GM12878 (cell line): ENCODE data around the gene DNAH3. TPM values are rescaled to one million over a fixed set of nuclear protein-coding genes. Genes with fewer than 3 reads are reported as not detected.
A peak's percentile ranks its signal among the peaks of the same experiment; 100 is the strongest.

Source experiments
- ATAC-seq: fragments of 200-7000 bp; cut with Tn5 transposase; 3 replicates; pipeline ENCODE4 v1.9.1; 2020; ENCODE audit warnings: mild to moderate bottlenecking, moderate library complexity
- BruUV-seq: library from RNA; stranded (reverse); fragments of 400-500 nt; replicated peaks from 2 replicates; lab custom pipeline; 2021; lab: Mats Ljungman, UMichigan
- CTCF ChIA-PET: fragments of 300-600 bp; sonication (Branson Sonifier 250); formaldehyde crosslinking; extraction: SDS; loops from one replicate; lab custom pipeline; 2021; ENCODE audit warnings: inconsistent platforms; lab: Yijun Ruan, JAX
- POLR2A ChIA-PET: fragments of 350-600 bp; formaldehyde crosslinking; extraction: SDS; loops from one replicate; lab custom pipeline; 2021; ENCODE audit warnings: inconsistent platforms; lab: Charles Lee
- RAD21 ChIA-PET: fragments of 300-600 bp; sonication (Branson Sonifier 250); formaldehyde crosslinking; loops from one replicate; lab custom pipeline; 2023; ENCODE audit warnings: antibody characterized with exemption; ENCODE audit not compliant: unreplicated experiment; lab: Charles Lee
- SMC1A ChIA-PET: fragments of 300-600 bp; sonication (Branson Sonifier 250); formaldehyde crosslinking; loops from one replicate; lab custom pipeline; 2023; ENCODE audit not compliant: unreplicated experiment, uncharacterized antibody; lab: Charles Lee
- DNase-seq: peaks from one replicate; pipeline ENCODE4 v3.0.0-alpha.2; 2011; ENCODE audit warnings: low read depth, low spot score
- FAIRE-seq: peaks from 3 replicates; lab custom pipeline; 2011; peaks lifted over from hg19 to GRCh38; lab: Jason Lieb, UNC
- H2AFZ ChIP-seq: 2 replicates; pipeline ENCODE4 v1.6.0; 2011; ENCODE audit warnings: low read depth, low read length, control low read depth; ENCODE audit not compliant: control insufficient read depth
- H3K27ac ChIP-seq: 2 replicates; pipeline ENCODE4 v1.5.1; 2011; ENCODE audit warnings: control low read depth; ENCODE audit not compliant: control insufficient read depth, insufficient read depth
- H3K27me3 ChIP-seq, 2 experiments: replicated peaks in 1 of 2; 2 replicates each; pipeline versions ENCODE4 v1.6.0 to v1.6.1; 2011; ENCODE audit warnings: low read length in 1 of 2; ENCODE audit not compliant: control insufficient read depth in 2 of 2, insufficient read depth in 2 of 2
- H3K36me3 ChIP-seq, 2 experiments: 2 replicates each; pipeline ENCODE4 v1.5.1; 2011; ENCODE audit warnings: low read length in 1 of 2; ENCODE audit not compliant: control insufficient read depth in 2 of 2, insufficient read depth in 2 of 2
- H3K4me1 ChIP-seq: 2 replicates; pipeline ENCODE4 v1.6.1; 2011; ENCODE audit warnings: mild to moderate bottlenecking, low read length, moderate library complexity, mixed read lengths; ENCODE audit not compliant: control insufficient read depth, insufficient read depth
- H3K4me2 ChIP-seq: 2 replicates; pipeline ENCODE4 v1.6.0; 2011; ENCODE audit warnings: control low read depth; ENCODE audit not compliant: control insufficient read depth, insufficient read depth
- H3K4me3 ChIP-seq: fragments of 200-600 bp; sonication (generic); 2 replicates; pipeline ENCODE4 v1.5.1; 2016
- H3K79me2 ChIP-seq: 2 replicates; pipeline ENCODE4 v1.6.0; 2011; ENCODE audit warnings: low read length; ENCODE audit not compliant: control insufficient read depth, insufficient read depth
- H3K9ac ChIP-seq: 2 replicates; pipeline ENCODE4 v1.8.0; 2011; ENCODE audit warnings: low read length, control low read depth, mixed read lengths; ENCODE audit not compliant: control insufficient read depth, insufficient read depth
- H3K9me3 ChIP-seq: replicated peaks from 3 replicates; pipeline ENCODE4 v1.5.1; 2011; ENCODE audit warnings: mild to moderate bottlenecking, low read length; ENCODE audit not compliant: control insufficient read depth, insufficient read depth
- H4K20me1 ChIP-seq: 2 replicates; pipeline ENCODE4 v1.6.0; 2011; ENCODE audit not compliant: control insufficient read depth, insufficient read depth
- BMI1 ChIP-seq: fragments of 450-650 bp; IDR thresholded peaks from 2 replicates; pipeline ENCODE4 v1.6.1; 2016; ENCODE audit warnings: mild to moderate bottlenecking, moderate library complexity, borderline replicate concordance
- DPF2 ChIP-seq: fragments of 450-650 bp; IDR thresholded peaks from 2 replicates; pipeline ENCODE4 v1.6.1; 2017; ENCODE audit warnings: mild to moderate bottlenecking
- GATAD2B ChIP-seq: fragments of 450-650 bp; conservative IDR thresholded peaks from 2 replicates; pipeline ENCODE4 v1.6.1; 2017; ENCODE audit warnings: low read depth, mild to moderate bottlenecking, moderate library complexity
- NKRF ChIP-seq: fragments of 450-650 bp; conservative IDR thresholded peaks from 2 replicates; pipeline ENCODE4 v1.6.1; 2017; ENCODE audit warnings: mild to moderate bottlenecking, moderate library complexity
- NR2F1 ChIP-seq: fragments of 450-650 bp; conservative IDR thresholded peaks from 2 replicates; pipeline ENCODE4 v1.6.1; 2017; ENCODE audit warnings: mild to moderate bottlenecking
- PML ChIP-seq: IDR thresholded peaks from 2 replicates; pipeline ENCODE4 v1.6.1; 2012; ENCODE audit warnings: low read length, inconsistent platforms
- POLR2A ChIP-seq: IDR thresholded peaks from 2 replicates; pipeline ENCODE4 v1.6.1; 2011; ENCODE audit warnings: low read depth, mild to moderate bottlenecking, low read length
- POLR2AphosphoS5 ChIP-seq: IDR thresholded peaks from 2 replicates; pipeline ENCODE4 v1.6.1; 2011; ENCODE audit warnings: mild to moderate bottlenecking, low read length, inconsistent platforms
- POU2F2 ChIP-seq: IDR thresholded peaks from 3 replicates; pipeline ENCODE4 v1.6.1; 2011; ENCODE audit warnings: low read depth, mild to moderate bottlenecking, low read length, borderline replicate concordance
- PRDM15 ChIP-seq: fragments of 450-650 bp; formaldehyde crosslinking; IDR thresholded peaks from 2 replicates; pipeline ENCODE4 v1.4.0; 2020; ENCODE audit warnings: mild to moderate bottlenecking, moderate library complexity
- RELB ChIP-seq: fragments of 450-650 bp; IDR thresholded peaks from 2 replicates; pipeline ENCODE4 v1.6.1; 2017; ENCODE audit warnings: low read depth, mild to moderate bottlenecking, moderate library complexity
- SIN3A ChIP-seq: IDR thresholded peaks from 2 replicates; pipeline ENCODE4 v1.6.1; 2012; ENCODE audit warnings: low read depth, low read length, improper control_type of control experiment
- SMAD1 ChIP-seq: fragments of 450-650 bp; IDR thresholded peaks from 2 replicates; pipeline ENCODE4 v1.6.1; 2018; ENCODE audit warnings: mild to moderate bottlenecking, low read depth; ENCODE audit not compliant: partially characterized antibody
- TARDBP ChIP-seq: IDR thresholded peaks from 2 replicates; pipeline ENCODE4 v1.6.1; 2016; ENCODE audit warnings: borderline replicate concordance
- TCF12 ChIP-seq: IDR thresholded peaks from 2 replicates; pipeline ENCODE4 v1.6.1; 2011; ENCODE audit warnings: low read depth, mild to moderate bottlenecking, low read length
- WGBS: methylation state at CpG from one replicate; pipeline ENCODE4 v1.1.6; 2016; ENCODE audit warnings: low lambda C conversion rate; ENCODE audit not compliant: insufficient replicate concordance, insufficient coverage; ENCODE audit errors: missing lambda C conversion rate; 5-methylcytosine and 5-hydroxymethylcytosine counted together
- in situ Hi-C: fragments of 300-500 bp; cut with MboI; formaldehyde crosslinking; loops from 9 replicates; pipeline ENCODE4 v1.14.3; 2018; ENCODE audit warnings: mixed read lengths
- intact Hi-C: fragments of 100-400 bp; cut with micrococcal nuclease; formaldehyde crosslinking; loops from one replicate; pipeline ENCODE4 v1.14.2; 2022; ENCODE audit not compliant: unreplicated experiment
- polyA plus RNA-seq, 11 experiments: library from polyadenylated mRNA; depleted of rRNA in 4 of 11; unstranded in 6 of 11; stranded (reverse) in 5 of 11; fragments of >200 nt; fragmentation: Nextera tagmentation in 4 of 11; fragmentation: Illumina TruSeq in 1 of 11; extraction: Ambion mirVana in 4 of 11; extraction: Trizol in 1 of 11; gene quantifications; 1 replicate in 1 of 11; 2 replicates in 10 of 11; pipeline versions ENCODE4 v1.2.1 to v1.2.3, GENCODE V29; 2011 to 2016; ENCODE audit warnings: inconsistent platforms in 2 of 11, missing spikeins in 2 of 11, low read depth in 1 of 11
- total RNA-seq, 4 experiments: library from RNA; depleted of rRNA in 3 of 4; stranded (reverse); fragments of >200 nt in 3 of 4; fragmentation: Illumina TruSeq in 1 of 4; extraction: Trizol in 1 of 4; gene quantifications; 2 replicates each; pipeline versions ENCODE4 v1.2.1 to v1.2.3, GENCODE V29; 2013 to 2021

Gene DNAH3
- total and polyA plus RNA-seq, 10 of the 15 experiments (the other 5 are each of a cell fraction or from before 2014, with no cell fraction given) = under 0.01 to 0.04 (median 0.04) TPM; not detected in 5

- peak overlapping the region; percentile 79 for H3K4me2 ChIP-seq
- H3K4me3 ChIP-seq = peak overlapping the region; percentile 82
- no peaks in the 10 kb centered on the region for H3K27me3 ChIP-seq
- intact Hi-C loops = loop anchor here (2.0 kb wide), 2 partner anchors 26 to 94 kb away; partner anchors contain the start of genes ERI2 and REXO5
- H3K79me2 ChIP-seq = peaks cover 25% of the 10 kb centered on the region
- peaks cover 22% of the 10 kb centered on the region for H3K4me1 ChIP-seq
- no peaks in the 10 kb centered on the region for H3K9me3 ChIP-seq
- H3K9ac ChIP-seq = peak overlapping the region; percentile 89
- peak overlapping the region; percentile 96 for H3K27ac ChIP-seq
- in situ Hi-C loops = no loop called here
- TF ChIP-seq PML = peak; percentile 57; the same call in 1 of the 2 replicates
- TF ChIP-seq RELB = no peak
- TF ChIP-seq BMI1 = no peak
- TF ChIP-seq DPF2 = 0 out of 2 replicates have a peak, but pooled peaks have one; percentile 42
- TF ChIP-seq TCF12 = 0 out of 2 replicates have a peak, but pooled peaks have one; percentile 7
- TF ChIP-seq POU2F2 = 0 out of 3 replicates have a peak, but pooled peaks have one; percentile 7
- TF ChIP-seq SMAD1 = peak; percentile 34
- TF ChIP-seq GATAD2B = 0 out of 2 replicates have a peak, but pooled peaks have one; percentile 47
- TF ChIP-seq POLR2A = peak; percentile 72
- no peak for TF ChIP-seq TARDBP
- TF ChIP-seq POLR2AphosphoS5 = peak; percentile 12; the same call in 1 of the 2 replicates
- TF ChIP-seq SIN3A = peak; percentile 7; the same call in 1 of the 2 replicates
- no peak for TF ChIP-seq PRDM15
- 0 out of 2 replicates have a peak, but pooled peaks have one; percentile 6 for TF ChIP-seq NKRF
- TF ChIP-seq NR2F1 = 0 out of 2 replicates have a peak, but pooled peaks have one; percentile 4
- TF ChIP-seq, all 136 proteins: peak for 11
- POLR2A ChIA-PET = interaction anchor here (0.8 to 4.3 kb wide), 5 partner anchors 22 to 35 kb away, joined by 3 to 27 read pairs (median 9); no protein-coding TSS in a partner anchor
- Histone ChIP-seq H2AFZ (peak overlapping the region; percentile 45), H3K36me3 (no peaks in the 10 kb centered on the region; a peak in 1 of 4 replicates), H4K20me1 (no peaks in the 10 kb centered on the region)
- ATAC-seq (peak; percentile 12; the same call in 1 of the 3 replicates), FAIRE-seq (no peak), DNase-seq (no peak)
- RAD21 ChIA-PET = interaction anchor here (3.8 kb wide), 2 partner anchors 26 to 35 kb away, joined by 27 to 31 read pairs; no protein-coding TSS in a partner anchor
- BruUV-seq = no TSS peak
- 2% methylated on average over 20 of the region's 20 CpGs for WGBS
- CTCF ChIA-PET = interaction anchor here (1.0 to 5.6 kb wide), 3 partner anchors 26 to 97 kb away, joined by 4 to 36 read pairs (median 6); no protein-coding TSS in a partner anchor
- SMC1A ChIA-PET = interaction anchor here (0.9 to 5.6 kb wide), 5 partner anchors 17 to 47 kb away, joined by 3 to 42 read pairs (median 10); no protein-coding TSS in a partner anchor
Measured at GRCh38 chr16:20901068-20901435, 249.6 kb downstream of the DNAH3 start.
